HG02798 (cell line): Measurements from ENCODE around the gene NR4A1.
A peak's percentile ranks its signal among the peaks of the same experiment; 100 is the strongest.

Source experiments
- ATAC-seq: cut with Tn5 transposase; IDR thresholded peaks from one replicate; pipeline ENCODE4 v1.9.1; 2021; ENCODE audit warnings: mild to moderate bottlenecking; ENCODE audit not compliant: unreplicated experiment, poor library complexity

NR4A1 gene

DNA sequence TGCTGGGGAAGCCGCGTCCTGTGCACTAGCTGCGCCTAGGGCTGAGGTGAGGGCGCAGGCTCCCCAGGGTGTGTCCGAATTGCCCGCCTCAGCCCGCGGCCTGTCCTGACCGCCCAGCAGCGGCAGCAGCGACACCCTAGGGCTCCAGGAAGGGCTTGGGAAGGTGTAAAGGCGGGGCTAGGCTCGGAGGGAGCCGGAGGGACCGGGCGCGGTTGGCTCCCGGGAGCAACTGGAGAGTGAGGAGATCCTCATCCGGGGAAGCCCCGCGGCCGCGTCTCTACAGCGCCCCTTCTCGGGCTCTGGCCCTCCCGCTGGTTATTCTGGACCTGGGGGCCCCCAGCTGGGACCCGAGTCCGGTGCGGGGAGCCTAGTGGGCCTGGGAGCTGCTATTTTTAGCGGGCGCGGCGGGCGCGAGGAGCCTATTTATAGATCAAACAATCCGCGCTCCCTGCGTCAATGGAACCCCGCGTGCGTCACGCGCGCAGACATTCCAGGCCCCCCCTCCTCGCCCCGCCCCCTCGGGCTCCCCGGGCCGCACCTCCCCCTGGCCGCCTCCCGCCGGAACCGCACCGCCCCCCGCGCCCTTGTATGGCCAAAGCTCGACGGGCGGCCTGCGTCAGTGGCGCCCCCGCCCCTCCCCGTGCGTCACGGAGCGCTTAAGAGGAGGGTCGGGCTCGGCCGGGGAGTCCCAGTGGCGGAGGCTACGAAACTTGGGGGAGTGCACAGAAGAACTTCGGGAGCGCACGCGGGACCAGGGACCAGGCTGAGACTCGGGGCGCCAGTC, at the start of gene NR4A1:
Gene NR4A1, plus strand, starts transcription at position 685 of the 784 bp plus-strand sequence. CDS start 2,887 bp downstream, outside the sequence.
- peak; percentile 85 for ATAC-seq

DNA sequence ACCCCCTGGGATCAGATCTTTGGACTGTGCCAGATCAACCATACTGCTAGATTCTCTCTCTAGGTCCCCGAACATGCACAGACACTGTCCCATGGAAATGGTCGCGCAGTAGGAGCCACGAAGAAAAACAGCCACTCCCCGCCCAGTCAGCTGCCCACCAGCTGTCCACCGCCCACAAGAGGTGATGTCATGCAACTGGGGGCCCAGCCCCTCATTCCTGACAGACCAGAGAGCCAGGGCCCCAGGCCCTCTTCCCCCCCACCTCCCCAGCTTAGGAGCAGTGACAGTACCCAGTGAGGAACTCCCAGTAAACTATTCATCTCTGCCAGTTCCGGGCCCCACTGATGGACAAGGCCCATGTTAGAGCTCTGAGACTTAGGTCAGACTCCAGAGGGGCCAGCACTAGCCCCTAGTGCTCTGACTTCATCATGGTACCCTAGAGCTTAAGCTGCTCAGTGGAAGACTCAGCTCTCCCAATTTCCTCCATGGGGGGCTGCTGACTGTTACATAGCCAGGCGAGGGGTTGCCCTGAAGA, 48.2 kb upstream of the NR4A1 start:
- no peak for ATAC-seq

DNA sequence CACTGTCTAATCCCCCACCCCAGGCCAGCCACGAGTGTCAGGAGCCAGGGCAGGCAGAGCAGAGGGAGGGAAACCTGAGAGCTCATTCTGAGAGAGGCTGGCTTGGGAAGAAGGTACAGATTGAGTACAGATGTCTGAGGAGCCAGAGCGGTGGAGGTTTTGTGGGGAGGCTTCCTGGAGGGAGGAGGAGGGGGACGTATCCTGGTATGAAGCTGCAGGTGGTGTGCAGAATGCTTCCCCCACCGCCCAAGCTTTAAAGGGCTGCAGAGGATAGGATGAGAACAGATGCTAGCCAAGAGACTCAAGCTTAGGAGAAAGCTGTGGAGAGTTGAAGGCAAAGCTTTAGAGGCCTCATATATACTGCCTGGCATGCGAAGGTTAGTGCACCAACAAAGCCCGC, 47.7 kb upstream of the NR4A1 start:
- no peak for ATAC-seq

DNA sequence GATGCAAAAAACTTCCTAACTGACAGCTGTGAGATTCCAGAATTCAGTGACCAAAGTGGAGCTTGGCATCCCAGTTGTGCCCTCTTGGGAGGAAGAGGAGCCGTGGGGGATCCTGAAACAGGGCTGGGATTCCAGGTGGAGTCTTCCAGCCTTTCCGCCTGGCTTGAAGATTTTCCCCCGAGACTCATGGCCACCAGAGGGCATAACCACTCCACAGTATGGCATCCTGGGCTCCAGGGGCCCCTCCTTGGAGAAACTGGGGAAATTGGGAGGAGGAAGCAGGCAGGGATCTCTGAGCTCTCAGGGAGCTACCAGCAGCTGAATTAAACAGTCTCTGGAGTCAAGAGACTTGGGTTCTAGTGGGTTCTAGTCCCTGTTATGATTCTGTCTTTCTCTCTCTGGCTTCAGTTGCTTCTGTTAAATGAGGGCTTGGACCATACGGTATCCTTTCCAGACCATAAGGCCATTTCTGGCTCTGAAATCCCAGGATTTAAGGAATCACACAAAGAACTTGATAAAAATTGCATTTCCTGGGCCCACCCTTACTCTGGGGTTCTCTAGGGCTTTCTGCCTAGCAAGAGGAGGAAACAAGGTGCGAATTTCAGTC, 47.1 kb upstream of the NR4A1 start:
- ATAC-seq = no peak

DNA sequence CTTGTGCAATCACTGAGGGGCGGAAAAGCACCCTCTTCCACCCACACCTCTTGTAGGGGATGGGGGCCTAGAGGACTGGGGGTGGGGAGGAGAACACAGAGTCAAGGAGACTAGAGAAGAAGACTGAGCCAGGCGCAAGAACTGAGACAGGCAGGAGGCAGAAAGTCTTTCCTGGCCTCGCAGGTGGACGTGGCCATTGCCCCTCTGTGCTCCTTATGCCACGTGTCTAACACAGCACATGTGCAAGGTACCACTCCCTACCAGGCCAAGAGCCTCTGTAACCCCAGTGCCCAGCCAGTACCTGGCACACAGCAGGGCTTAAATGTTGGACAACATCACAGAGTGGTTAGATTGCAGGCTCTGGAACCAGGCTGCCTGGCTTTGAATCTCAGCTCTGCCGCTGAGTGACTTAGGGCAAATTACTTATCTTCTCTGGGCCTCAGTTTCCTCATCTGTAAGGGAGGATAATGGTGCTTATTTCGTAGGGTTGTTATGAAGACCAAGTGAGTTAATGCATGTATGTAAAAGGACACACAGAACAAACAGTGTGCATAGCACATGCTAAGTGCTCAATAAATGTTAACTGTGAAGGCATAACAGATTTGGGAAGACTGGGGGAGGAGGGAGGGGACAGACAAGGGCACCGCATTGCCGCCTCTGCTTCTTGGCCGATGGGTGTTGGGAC, 45.9 kb upstream of the NR4A1 start:
- no peak for ATAC-seq

DNA sequence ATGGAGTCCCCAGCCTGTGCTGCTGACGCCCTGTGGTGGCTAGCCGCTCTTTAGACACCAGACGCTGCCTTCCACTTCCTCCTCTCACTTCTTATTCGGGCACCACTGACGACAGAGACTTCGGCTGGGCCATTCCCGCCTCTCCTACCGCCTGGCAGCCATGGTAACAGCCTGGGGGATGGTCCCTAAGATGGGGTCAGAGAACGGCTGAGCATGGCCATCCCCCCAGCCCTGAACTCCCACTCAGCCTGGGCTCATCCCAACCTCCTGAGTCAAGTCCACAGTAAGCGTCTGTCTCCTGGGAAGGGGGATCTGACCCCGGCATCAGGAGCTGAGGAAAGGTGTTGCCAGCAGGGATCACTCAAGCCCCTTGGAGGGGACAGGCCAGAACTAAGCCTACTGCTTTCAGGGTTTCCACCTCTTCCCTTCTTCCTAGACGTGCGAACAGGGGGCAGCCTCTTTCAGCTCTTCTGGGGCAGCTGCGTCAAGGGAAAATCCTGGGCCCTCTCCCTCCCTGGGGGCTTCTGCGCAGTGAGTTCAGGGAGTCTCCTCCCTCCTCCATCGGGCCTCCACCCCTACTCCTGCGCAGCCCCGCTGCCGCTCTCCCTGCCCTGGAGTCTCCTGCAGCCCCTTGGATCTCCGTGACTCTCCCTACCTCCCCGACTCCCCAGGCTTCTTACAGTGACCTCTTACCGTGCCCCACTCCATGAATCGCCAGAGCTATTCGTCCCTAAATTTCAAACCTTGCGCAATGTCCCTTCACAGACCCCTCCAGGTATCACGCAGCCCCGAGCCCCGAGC, 45.1 kb upstream of the NR4A1 start:
- ATAC-seq = peak; percentile 70

DNA sequence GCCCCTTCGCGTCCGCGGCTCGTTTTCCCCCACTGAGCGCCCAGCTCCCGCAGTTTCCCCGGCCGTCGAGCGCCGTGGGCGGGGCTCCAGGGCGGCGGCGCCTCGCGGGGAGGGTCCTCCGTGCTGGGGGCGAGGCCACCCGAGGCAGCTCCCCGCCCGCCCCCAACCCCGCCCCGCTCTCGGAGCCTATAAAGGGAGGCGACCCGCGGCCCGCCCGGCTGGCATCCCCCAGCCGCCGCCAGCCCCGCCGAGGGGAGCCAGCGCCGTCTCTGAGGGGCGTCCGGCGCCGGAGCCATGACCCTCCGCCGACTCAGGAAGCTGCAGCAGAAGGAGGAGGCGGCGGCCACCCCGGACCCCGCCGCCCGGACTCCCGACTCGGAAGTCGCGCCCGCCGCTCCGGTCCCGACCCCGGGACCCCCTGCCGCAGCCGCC, 44.5 kb upstream of the NR4A1 start, which contains the start of gene TAMALIN:
Gene TAMALIN, plus strand, starts transcription at position 221 of the 432 bp plus-strand sequence. Its CDS starts 74 bp downstream, at position 295.
- no peak for ATAC-seq

DNA sequence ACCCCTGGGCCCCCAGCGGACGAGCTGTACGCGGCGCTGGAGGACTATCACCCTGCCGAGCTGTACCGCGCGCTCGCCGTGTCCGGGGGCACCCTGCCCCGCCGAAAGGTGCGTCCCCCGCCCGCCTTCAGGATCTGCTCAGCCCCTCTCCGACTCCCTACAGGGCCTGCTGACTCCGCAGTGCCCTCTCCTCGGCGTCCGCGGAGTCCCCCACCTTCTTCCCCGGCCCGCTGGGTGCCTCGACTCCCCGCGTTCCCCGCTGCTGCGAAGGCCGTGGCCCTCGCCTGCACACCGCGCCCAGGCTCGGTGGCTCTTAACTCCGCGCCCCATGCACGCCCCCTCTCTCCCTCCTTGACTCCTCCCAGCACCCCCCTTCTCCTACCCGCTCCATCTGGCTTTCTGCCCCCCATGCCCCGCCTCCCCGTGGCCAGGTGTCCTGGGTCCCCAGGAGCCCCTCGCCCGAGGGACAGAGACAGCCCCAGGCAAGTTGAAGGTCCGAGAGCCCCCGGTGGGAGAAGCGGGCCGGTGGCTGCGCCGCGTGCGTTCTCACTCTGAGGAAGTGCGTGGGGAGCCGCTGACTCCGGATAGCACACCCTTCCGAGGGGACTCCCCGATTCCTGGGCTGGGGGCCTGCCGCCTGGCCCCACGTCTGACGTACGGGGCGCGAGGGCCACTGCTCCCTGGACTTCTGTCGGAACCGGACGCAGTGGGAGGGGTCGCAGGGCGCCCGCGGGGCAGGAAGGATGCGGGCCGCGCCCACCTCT, 43.9 kb upstream of the NR4A1 start:
- ATAC-seq = no peak

DNA sequence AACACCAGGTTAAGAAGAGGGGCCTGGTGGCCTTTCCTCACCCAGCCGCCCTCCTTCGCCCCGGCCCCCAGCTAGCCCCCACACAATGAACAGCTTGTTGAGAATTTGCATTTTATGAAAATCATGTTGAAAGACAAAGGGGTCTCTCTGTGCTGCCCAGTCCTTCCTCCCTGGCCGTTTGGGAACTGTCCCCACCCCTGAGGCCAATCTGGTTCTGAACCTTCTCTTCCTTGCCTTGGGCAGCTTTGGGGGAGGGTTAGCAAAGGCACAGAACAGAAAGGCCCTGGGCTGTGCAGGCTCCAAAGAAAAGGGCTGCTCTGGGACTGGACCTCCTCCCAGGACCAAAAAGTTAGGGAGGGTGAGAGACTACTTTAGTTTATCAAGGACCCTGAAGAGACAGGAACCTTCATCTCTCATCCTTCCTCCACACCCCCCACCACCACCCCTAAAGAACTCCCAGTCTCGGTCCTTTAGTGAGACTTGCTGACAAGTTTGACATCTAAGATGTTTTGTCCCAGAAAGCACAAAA, 43.2 kb upstream of the NR4A1 start:
- ATAC-seq = no peak

DNA sequence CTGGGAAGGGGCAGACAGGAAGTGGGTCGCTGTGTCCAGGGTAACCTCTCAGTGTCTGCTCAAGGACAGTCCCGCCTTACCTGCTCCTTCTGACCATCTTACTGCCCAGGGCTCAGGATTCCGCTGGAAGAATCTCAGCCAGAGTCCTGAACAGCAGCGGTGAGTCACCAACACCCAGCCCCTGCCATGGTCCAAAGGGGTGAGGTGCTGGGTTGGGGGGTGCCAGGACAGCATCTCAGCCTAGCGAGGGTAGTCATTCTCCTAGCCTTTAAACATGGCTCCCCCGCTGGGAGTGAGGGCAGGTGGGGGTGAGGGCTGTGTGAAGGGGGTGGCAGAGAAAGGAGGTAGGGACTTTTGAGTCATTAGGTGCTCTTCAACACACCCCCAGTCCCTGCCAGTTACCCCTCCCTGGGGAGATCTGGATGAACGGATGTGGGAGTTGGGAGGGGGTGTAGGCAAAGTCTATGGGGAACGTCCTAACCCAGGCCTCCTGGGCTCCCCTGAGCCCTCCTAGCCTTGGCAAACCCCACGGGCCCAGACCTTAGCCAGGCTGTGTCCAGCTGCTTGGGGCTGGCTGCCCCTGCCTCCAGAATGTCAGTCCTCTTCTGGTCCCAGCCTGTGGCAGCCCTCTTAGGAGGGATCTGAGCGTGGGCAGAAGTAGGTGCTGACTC, 42.0 kb upstream of the NR4A1 start:
- ATAC-seq = no peak

DNA sequence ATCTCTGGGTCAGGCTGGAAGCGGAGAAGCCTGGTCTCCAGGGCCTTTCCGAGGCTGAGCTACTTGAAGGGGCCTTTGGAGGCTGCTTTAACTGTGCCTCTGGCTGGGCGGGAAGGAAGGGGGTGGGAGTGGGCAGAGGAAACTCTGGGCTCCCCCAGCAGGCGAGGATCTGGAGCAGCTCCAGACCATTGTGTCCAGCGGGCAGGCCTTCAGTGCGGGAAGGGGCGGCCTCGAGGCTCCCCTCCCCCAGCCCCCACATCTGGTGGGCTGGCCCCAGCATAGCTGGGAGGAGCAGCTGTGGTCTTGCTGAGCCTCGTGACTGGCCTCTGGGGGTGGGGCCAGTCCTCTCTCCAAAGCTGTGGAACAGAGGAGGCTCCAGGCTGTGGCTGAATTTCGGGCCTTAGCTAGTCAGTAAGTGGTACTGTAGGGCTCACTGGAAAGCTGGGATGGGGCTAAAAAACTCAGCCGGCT, 41.1 kb upstream of the NR4A1 start:
- no peak for ATAC-seq

DNA sequence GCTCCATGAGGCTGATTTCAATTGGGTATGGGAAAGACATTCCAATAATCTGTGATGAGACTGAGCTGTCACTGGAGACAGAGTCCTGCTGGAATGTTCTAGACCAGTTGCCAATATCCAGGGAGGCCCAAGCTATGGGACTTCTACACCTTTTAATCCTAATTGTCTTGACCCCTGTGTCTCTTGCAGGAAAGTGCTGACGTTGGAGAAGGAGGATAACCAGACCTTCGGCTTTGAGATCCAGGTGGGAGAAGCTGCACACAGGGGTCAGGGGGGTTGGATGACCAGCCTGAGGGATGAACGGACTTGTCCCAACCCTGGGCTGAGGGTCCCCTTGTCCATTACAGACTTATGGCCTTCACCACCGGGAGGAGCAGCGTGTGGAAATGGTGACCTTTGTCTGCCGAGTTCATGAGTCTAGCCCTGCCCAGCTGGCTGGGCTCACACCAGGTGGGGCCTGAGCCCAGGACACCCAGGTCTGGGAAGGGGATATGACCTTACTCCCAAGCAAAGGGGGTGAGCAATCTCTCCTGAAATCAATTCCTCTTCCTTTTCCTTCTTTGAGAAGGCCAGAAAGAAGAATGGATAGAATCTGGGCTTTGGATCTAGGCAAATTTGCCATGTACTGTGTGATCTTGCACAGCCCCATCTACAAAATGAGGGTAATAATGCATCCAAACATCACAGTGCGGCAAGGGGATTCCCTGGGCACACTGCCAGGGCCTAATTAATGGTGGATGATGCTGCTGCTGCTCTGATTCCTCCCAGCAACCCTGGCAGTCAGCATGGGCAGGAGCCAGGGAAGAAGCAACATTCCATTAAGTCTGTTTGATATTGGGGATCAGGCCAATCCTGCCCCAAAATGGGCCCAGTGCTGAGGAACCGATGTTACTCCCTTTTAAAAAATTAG, 40.3 kb upstream of the NR4A1 start:
- no peak for ATAC-seq

DNA sequence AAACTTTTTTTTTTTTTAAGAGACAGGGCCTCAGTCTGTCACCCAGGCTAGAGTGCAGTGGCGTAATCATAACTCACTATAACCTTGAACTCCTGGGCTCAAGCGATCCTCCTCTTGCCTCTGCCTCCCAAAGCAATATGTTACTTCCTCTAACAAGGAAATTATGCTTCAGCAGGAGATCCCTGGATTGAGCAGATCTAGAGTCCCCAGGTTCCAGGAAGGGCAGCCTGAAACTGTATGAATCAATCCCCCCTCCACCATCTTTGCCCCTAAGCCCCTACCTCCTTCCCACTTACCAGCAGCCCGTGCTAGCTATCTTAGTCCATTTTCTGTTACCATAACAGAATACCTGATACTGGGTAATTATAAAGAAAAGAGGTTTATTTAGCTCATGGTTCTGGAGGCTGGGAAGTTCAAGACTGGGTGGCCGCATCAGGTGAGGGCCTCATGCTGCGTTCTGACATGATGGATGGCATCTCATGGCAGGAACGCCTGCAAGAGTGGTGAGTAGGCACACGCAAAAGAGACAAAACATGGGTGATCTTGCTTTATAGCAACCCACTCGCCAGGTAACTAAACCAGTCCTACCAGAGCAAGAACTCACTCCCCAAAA, 39.5 kb upstream of the NR4A1 start:
- no peak for ATAC-seq

DNA sequence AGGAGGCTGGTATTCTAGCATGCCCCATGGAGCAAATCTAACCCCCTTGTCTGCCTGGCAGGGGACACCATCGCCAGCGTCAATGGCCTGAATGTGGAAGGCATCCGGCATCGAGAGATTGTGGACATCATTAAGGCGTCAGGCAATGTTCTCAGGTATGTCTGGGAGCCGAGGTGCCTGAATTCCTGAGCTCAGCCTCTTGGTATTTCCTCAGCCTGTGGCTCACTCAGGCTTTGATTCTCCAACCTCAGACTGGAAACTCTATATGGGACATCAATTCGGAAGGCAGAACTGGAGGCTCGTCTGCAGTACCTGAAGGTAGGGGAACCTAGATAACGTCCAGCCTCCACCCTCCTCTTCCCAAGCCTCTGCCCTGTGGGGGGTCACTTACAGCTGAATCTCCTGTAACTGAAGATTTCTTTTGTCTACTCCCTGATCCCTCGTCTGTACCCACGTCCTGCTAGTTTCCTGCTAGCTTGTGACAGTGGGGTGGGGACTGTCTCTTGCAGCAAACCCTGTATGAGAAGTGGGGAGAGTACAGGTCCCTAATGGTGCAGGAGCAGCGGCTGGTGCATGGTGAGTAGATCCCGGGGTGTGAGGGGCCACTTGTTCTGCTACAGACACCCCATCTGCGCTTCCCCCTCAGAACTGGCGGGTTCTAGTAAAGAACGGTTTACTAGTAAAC, 37.5 kb upstream of the NR4A1 start:
- no peak for ATAC-seq

DNA sequence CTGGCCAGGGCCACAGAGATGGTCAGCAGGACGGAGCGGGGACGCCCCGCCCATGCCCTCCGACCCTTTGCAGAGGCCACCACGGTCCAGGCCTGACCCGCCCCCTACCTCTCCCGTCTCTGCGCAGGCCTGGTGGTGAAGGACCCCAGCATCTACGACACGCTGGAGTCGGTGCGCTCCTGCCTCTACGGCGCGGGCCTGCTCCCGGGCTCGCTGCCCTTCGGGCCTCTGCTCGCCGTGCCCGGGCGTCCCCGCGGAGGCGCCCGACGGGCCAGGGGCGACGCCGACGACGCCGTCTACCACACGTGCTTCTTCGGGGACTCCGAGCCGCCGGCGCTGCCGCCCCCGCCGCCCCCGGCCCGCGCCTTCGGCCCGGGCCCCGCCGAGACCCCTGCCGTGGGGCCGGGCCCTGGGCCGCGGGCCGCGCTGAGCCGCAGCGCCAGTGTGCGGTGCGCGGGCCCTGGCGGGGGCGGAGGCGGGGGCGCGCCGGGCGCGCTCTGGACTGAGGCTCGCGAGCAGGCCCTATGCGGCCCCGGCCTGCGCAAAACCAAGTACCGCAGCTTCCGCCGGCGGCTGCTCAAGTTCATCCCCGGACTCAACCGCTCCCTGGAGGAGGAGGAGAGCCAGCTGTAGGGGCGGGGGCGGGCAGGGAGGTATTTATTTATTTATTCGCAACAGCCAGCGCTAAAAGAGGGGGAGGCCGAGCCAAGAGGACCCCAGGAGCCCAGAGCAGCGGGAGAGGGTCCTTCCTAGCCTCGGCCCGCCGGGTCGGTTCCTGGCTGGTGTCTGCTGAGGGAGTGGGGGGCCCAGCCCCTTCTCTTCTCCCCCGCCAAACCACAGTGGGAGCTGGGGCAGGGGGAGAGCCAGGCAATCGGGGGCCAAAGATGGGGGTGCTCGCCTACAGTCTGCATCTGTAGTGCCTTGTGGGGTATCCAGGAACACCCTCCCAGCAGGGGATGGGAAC, 36.4 kb upstream of the NR4A1 start:
- no peak for ATAC-seq
